Bronchial epithelial cell (primary cell): ENCODE data around the gene TBC1D7. TPM values are rescaled to one million over a fixed set of nuclear protein-coding genes. Genes with fewer than 3 reads are reported as not detected.

ENCODE experiments used
- DNase-seq: peaks from one replicate; pipeline ENCODE4 v3.0.0-alpha.2; 2010; ENCODE audit warnings: low read depth
- FAIRE-seq: peaks from 2 replicates; lab custom pipeline; 2011; peaks lifted over from hg19 to GRCh38; lab: Jason Lieb, UNC
- H3K27me3 ChIP-seq: 2 replicates; pipeline ENCODE4 v1.5.1; 2011; ENCODE audit warnings: low read length; ENCODE audit not compliant: control insufficient read depth, insufficient read depth
- H3K36me3 ChIP-seq: 2 replicates; pipeline ENCODE4 v1.5.1; 2011; ENCODE audit warnings: low read length; ENCODE audit not compliant: control insufficient read depth, insufficient read depth
- H3K4me3 ChIP-seq: 2 replicates; pipeline ENCODE4 v1.5.1; 2011; ENCODE audit warnings: mild to moderate bottlenecking, low read depth, low read length, control low read depth
- CTCF ChIP-seq: IDR thresholded peaks from 2 replicates; pipeline ENCODE4 v1.5.1; 2011; ENCODE audit warnings: mild to moderate bottlenecking, moderate library complexity, low read length, control low read depth, inconsistent platforms; ENCODE audit not compliant: insufficient read depth, severe bottlenecking
- total RNA-seq: library from RNA; depleted of rRNA; stranded (reverse); fragments of >200 nt; gene quantifications from 2 replicates; pipeline ENCODE4 v1.2.1, GENCODE V29; 2014

TBC1D7 gene
- total RNA-seq, 1 donor from 2014 or later = 44.5 TPM

GRCh38 chr6:13372688-13373487, 44.6 kb upstream of the TBC1D7 start:
- DNase-seq = no peak
- Histone ChIP-seq H3K36me3 (no peaks in the 10 kb centered on the region), H3K27me3 (no peaks in the 10 kb centered on the region), H3K4me3 (no peak overlapping the region)
- no peak for FAIRE-seq
- TF ChIP-seq CTCF = no peak

- no peak for TF ChIP-seq CTCF
- DNase-seq = no peak
- Histone ChIP-seq H3K36me3 (no peaks in the 10 kb centered on the region), H3K4me3 (no peak overlapping the region), H3K27me3 (no peaks in the 10 kb centered on the region)
- no peak for FAIRE-seq
These were observed 43.7 kb upstream of the TBC1D7 start for GRCh38 chr6:13372076-13372475.

- DNase-seq (no peak), FAIRE-seq (peak; percentile 47)
These were observed 43.2 kb upstream of the TBC1D7 start for GRCh38 chr6:13371421-13372072.

GRCh38 chr6:13370623-13371022, 42.3 kb upstream of the TBC1D7 start:
- FAIRE-seq (no peak), DNase-seq (no peak)
- no peak for TF ChIP-seq CTCF
- Histone ChIP-seq H3K4me3 (no peak overlapping the region), H3K36me3 (no peaks in the 10 kb centered on the region), H3K27me3 (no peaks in the 10 kb centered on the region)

More at GRCh38 chr6:13371421-13372072, 43.2 kb upstream of the TBC1D7 start:
- no peak overlapping the region for H3K4me3 ChIP-seq
- no peaks in the 10 kb centered on the region for H3K27me3 ChIP-seq
- H3K36me3 ChIP-seq = no peaks in the 10 kb centered on the region
- TF ChIP-seq CTCF = no peak

- DNase-seq (no peak), FAIRE-seq (no peak)
- H3K27me3 ChIP-seq = no peaks in the 10 kb centered on the region
- peaks cover 6% of the 10 kb centered on the region for H3K36me3 ChIP-seq
- no peak for TF ChIP-seq CTCF
- H3K4me3 ChIP-seq = no peak overlapping the region
These were observed 41.3 kb upstream of the TBC1D7 start for GRCh38 chr6:13369591-13369990.
